Stimulated activated CD4-positive, alpha-beta T cell treated with anti-CD3 and anti-CD28 coated beads, Interleukin-4, amount 100 ng/mL, for 4 hours (primary cell): Measurements from ENCODE around the gene CASTOR2.
"Not testable (repeated sequence)": the region's sequence is repeated elsewhere in the genome, so short reads cannot be mapped to it uniquely, and the experiment has no call there.

ENCODE experiments used
- DNase-seq, 2 experiments: peaks; one replicate each; pipeline ENCODE4 v3.0.0-alpha.2; 2020

CASTOR2 gene

GRCh38 chr7:75055830-75056772 is 91.6 kb downstream of the CASTOR2 start:
- no peak for DNase-seq

- DNase-seq: no peak
These were observed 93.9 kb downstream of the CASTOR2 start for GRCh38 chr7:75058406-75058805.

GRCh38 chr7:75064291-75064690 is 99.8 kb downstream of the CASTOR2 start:
- DNase-seq: no peak

GRCh38 chr7:75064801-75065200 is 100.3 kb downstream of the CASTOR2 start:
- no peak for DNase-seq

- DNase-seq: no peak
These were observed 102.0 kb downstream of the CASTOR2 start for GRCh38 chr7:75066521-75066920.

- DNase-seq: no peak
These were observed 108.4 kb downstream of the CASTOR2 start for GRCh38 chr7:75072981-75073283.

- DNase-seq: not testable (repeated sequence)
These were observed 109.7 kb downstream of the CASTOR2 start for GRCh38 chr7:75074262-75074641.
